ENCODE data around the gene SYT7.

- TF ChIP-seq POLR2AphosphoS5 (IDR thresholded peaks at IDR 0.05; ENCODE audit: borderline replicate concordance, low read depth, low read length): no peak
- TF ChIP-seq EZH2 (IDR thresholded peaks at IDR 0.05): no peak
Measured at GRCh38 chr11:61534025-61534932, 46.6 kb downstream of the SYT7 start.
